Mucosa of descending colon (tissue), 3 donors: ENCODE data around the gene POLD2. TPM values are rescaled to one million over a fixed set of nuclear protein-coding genes. Genes with fewer than 3 reads are reported as not detected.

Experiments used
- microRNA-seq: library from miRNA; unstranded; fragments of <30 nt; microRNA quantifications from one replicate; pipeline ENCODE4, GENCODE V29; 2019
- total RNA-seq, 3 donors: library from RNA; stranded (reverse); fragmentation: NEBNext Ultra II Directional in 2 of 3; extraction: Animal tissue kit (Norgen Biotek cat#: 25700) in 2 of 3; gene quantifications; one replicate each; pipeline versions ENCODE4 v1.2.1 to v1.2.4, GENCODE V29; 2021 to 2023
- donor health status: DM: no; HTN: no; CAD: no; lungs with moderate emphysema.
- donor health status: DM: no; HTN: no; CAD: no.
- donor health status: DM: no; HTN: yes; CAD: no.

POLD2 gene
- total RNA-seq, 3 donors from 2014 or later, result 51.5 to 57.0 (median 52.0) TPM

Small RNA genes lying within 50 kb of the gene (microRNA-seq; reads per million reads assigned to microRNA genes)
- gene MIR6838, result 0.70 reads per million

Other genes starting within 250 kb of the POLD2 start
- gene URGCP, start 217.0 kb downstream of the POLD2 start, total RNA-seq, result 10 to 100 TPM; 51.0 to 64.8 (median 60.4) TPM
- 10 to 100 TPM; 11.5 to 20.7 (median 11.8) TPM for gene UBE2D4, start 197.1 kb downstream of the POLD2 start, total RNA-seq
- gene SPDYE1, start 125.7 kb downstream of the POLD2 start, total RNA-seq, result not detected
- gene DBNL, start 78.8 kb downstream of the POLD2 start, total RNA-seq, result 10 to 100 TPM; 84.2 to 91.2 (median 89.8) TPM
- gene PGAM2, start 58.0 kb downstream of the POLD2 start, total RNA-seq, result 1 to 10 TPM in 1 of 3 donors, under 1 TPM in 2; 0.84 to 1.4 (median 0.96) TPM
- gene POLM, start 41.0 kb downstream of the POLD2 start, total RNA-seq, result 10 to 100 TPM; 27.0 to 33.7 (median 28.1) TPM
- gene AEBP1, start 19.2 kb downstream of the POLD2 start, total RNA-seq, result 100 to 1,000 TPM in 1 of 3 donors, 10 to 100 TPM in 2; 14.1 to 130 (median 42.2) TPM
- gene MYL7, start 17.8 kb upstream of the POLD2 start, total RNA-seq, result 1 to 10 TPM in 1 of 3 donors, not detected in 2; 2.0 TPM
- under 1 TPM in 1 of 3 donors, not detected in 2; 0.17 TPM for gene GCK, start 65.9 kb upstream of the POLD2 start, total RNA-seq
- 10 to 100 TPM; 72.0 to 79.5 (median 79.0) TPM for gene YKT6, start 77.4 kb upstream of the POLD2 start, total RNA-seq
- gene CAMK2B, start 202.0 kb upstream of the POLD2 start, total RNA-seq, result 1 to 10 TPM in 1 of 3 donors, under 1 TPM in 2; 0.35 to 2.2 (median 0.87) TPM